Esophagus squamous epithelium (tissue), 4 donors: ENCODE data around the gene GRK1.

Source experiments
- CTCF ChIP-seq, 6 experiments: fragments of 450-650 bp in 4 of 6; fragments of 200-600 bp in 2 of 6; sonication (generic) in 2 of 6; IDR thresholded peaks; one replicate each; pipeline ENCODE4 v1.5.1; 2016 to 2019; ENCODE audit warnings: antibody characterized with exemption in 6 of 6, mild to moderate bottlenecking in 4 of 6, moderate library complexity in 4 of 6
- POLR2A ChIP-seq, 4 donors: fragments of 450-650 bp; IDR thresholded peaks; one replicate each; pipeline ENCODE4 v1.6.1; 2017; ENCODE audit warnings: antibody characterized with exemption in 4 of 4, mild to moderate bottlenecking in 4 of 4, moderate library complexity in 3 of 4

GRCh38 chr13:113741191-113741668 lies 74.2 kb downstream of the GRK1 start:
- no peak for TF ChIP-seq CTCF (IDR thresholded peaks at IDR 0.05)
- no peak for TF ChIP-seq POLR2A (IDR thresholded peaks at IDR 0.05)
